SH-SY5Y (cell line): ENCODE results near the gene PAFAH1B2.

Source experiments
- GATA2 ChIP-seq: IDR thresholded peaks from 2 replicates; pipeline ENCODE4 v1.6.1; 2011; ENCODE audit warnings: mild to moderate bottlenecking, low read depth, low read length
- GATA3 ChIP-seq: IDR thresholded peaks from 2 replicates; pipeline ENCODE4 v1.6.1; 2011; ENCODE audit warnings: low read depth, mild to moderate bottlenecking, low read length, moderate library complexity

The PAFAH1B2 gene

GRCh38 chr11:117187799-117188481, 43.9 kb downstream of the PAFAH1B2 start:
- TF ChIP-seq GATA3 (no peak), GATA2 (no peak)

GRCh38 chr11:117188620-117189081, 44.6 kb downstream of the PAFAH1B2 start:
- TF ChIP-seq GATA3: no peak
- TF ChIP-seq GATA2: no peak

- TF ChIP-seq GATA3: no peak
- no peak for TF ChIP-seq GATA2
Measured at GRCh38 chr11:117189191-117189940, 45.3 kb downstream of the PAFAH1B2 start.

- TF ChIP-seq GATA3 (no peak), GATA2 (no peak)
Measured at GRCh38 chr11:117189941-117190544, 46.0 kb downstream of the PAFAH1B2 start.

GRCh38 chr11:117191680-117192400, 47.8 kb downstream of the PAFAH1B2 start:
- TF ChIP-seq GATA3 (no peak), GATA2 (no peak)

- TF ChIP-seq GATA3 (no peak), GATA2 (no peak)
Measured at GRCh38 chr11:117192401-117192875, 48.4 kb downstream of the PAFAH1B2 start.

GRCh38 chr11:117193130-117194020, 49.3 kb downstream of the PAFAH1B2 start:
- TF ChIP-seq GATA2 (no peak), GATA3 (no peak)

- TF ChIP-seq GATA3: no peak
- no peak for TF ChIP-seq GATA2
Measured at GRCh38 chr11:117194267-117194666, 50.2 kb downstream of the PAFAH1B2 start.

GRCh38 chr11:117195258-117195657, 51.2 kb downstream of the PAFAH1B2 start:
- TF ChIP-seq GATA3 (no peak), GATA2 (no peak)

GRCh38 chr11:117195761-117196160, 51.7 kb downstream of the PAFAH1B2 start:
- TF ChIP-seq GATA2 (no peak), GATA3 (no peak)

- TF ChIP-seq GATA2: no peak
- TF ChIP-seq GATA3: no peak
Measured at GRCh38 chr11:117197006-117197405, 52.9 kb downstream of the PAFAH1B2 start.

- TF ChIP-seq GATA3: no peak
- TF ChIP-seq GATA2: no peak
Measured at GRCh38 chr11:117197516-117198456, 53.7 kb downstream of the PAFAH1B2 start.

- TF ChIP-seq GATA3: no peak
- TF ChIP-seq GATA2: no peak
Measured at GRCh38 chr11:117198613-117199012, 54.5 kb downstream of the PAFAH1B2 start.
